ENCODE data around the gene TMEM238.
"Not testable (repeated sequence)": the region's sequence is repeated elsewhere in the genome, so short reads cannot be mapped to it uniquely, and the experiment has no call there.

Gene TMEM238

GRCh38 chr19:55406091-55406825 lies 22.2 kb upstream of the TMEM238 start:
- H3K9me3 ChIP-seq (ENCODE audit: insufficient read depth, low read length): no peaks in the 10 kb centered on the region
- no peaks in the 10 kb centered on the region for H3K9me2 ChIP-seq (replicated peaks; ENCODE audit: insufficient read depth, low read length)
- H4K20me1 ChIP-seq (ENCODE audit: low read depth, low read length): peaks cover 23% of the 10 kb centered on the region
- 0 out of 2 replicates have a peak, but pooled peaks cover 1% of the 10 kb centered on the region for H3K27me3 ChIP-seq (ENCODE audit: low read length)
- no peak for TF ChIP-seq EZH2phosphoT487 (conservative IDR thresholded peaks at IDR 0.05; ENCODE audit: low read length)
- TF ChIP-seq, protein P1, sequence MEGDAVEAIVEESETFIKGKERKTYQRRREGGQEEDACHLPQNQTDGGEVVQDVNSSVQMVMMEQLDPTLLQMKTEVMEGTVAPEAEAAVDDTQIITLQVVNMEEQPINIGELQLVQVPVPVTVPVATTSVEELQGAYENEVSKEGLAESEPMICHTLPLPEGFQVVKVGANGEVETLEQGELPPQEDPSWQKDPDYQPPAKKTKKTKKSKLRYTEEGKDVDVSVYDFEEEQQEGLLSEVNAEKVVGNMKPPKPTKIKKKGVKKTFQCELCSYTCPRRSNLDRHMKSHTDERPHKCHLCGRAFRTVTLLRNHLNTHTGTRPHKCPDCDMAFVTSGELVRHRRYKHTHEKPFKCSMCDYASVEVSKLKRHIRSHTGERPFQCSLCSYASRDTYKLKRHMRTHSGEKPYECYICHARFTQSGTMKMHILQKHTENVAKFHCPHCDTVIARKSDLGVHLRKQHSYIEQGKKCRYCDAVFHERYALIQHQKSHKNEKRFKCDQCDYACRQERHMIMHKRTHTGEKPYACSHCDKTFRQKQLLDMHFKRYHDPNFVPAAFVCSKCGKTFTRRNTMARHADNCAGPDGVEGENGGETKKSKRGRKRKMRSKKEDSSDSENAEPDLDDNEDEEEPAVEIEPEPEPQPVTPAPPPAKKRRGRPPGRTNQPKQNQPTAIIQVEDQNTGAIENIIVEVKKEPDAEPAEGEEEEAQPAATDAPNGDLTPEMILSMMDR (IDR thresholded peaks at IDR 0.05; ENCODE audit: insufficient read depth, low read length, poor library complexity, severe bottlenecking): no peak
- H3K4me2 ChIP-seq (ENCODE audit: low read depth, low read length, poor library complexity, severe bottlenecking): peak overlapping the region; percentile 68
- H3K9ac ChIP-seq (ENCODE audit: low read length): peak overlapping the region; percentile 100
- peak overlapping the region; percentile 97 for H3K27ac ChIP-seq (ENCODE audit: low read depth, low read length)
- peaks cover 34% of the 10 kb centered on the region for H3K36me3 ChIP-seq (ENCODE audit: low read length)
- no peak overlapping the region for H2AFZ ChIP-seq (ENCODE audit: low read depth, low read length, severe bottlenecking)
- H3K4me3 ChIP-seq (ENCODE audit: insufficient read depth, low read length, poor library complexity, severe bottlenecking): peak overlapping the region; percentile 95
- peaks cover 15% of the 10 kb centered on the region for H3F3A ChIP-seq (ENCODE audit: insufficient read depth)
- H3K79me2 ChIP-seq (ENCODE audit: insufficient read depth, low read length): peaks cover 22% of the 10 kb centered on the region

GRCh38 chr19:55405638-55406037 lies 21.5 kb upstream of the TMEM238 start:
- Histone ChIP-seq H3K9ac (ENCODE audit: low read length) (peak overlapping the region; percentile 100), H3K9me3 (ENCODE audit: insufficient read depth, low read length) (no peaks in the 10 kb centered on the region), H2AFZ (ENCODE audit: low read depth, low read length, severe bottlenecking) (no peak overlapping the region), H3K36me3 (ENCODE audit: low read length) (peaks cover 34% of the 10 kb centered on the region), H3K9me2 (replicated peaks; ENCODE audit: insufficient read depth, low read length) (no peaks in the 10 kb centered on the region), H3K79me2 (ENCODE audit: insufficient read depth, low read length) (peaks cover 22% of the 10 kb centered on the region), H4K20me1 (ENCODE audit: low read depth, low read length) (peaks cover 23% of the 10 kb centered on the region), H3K27me3 (ENCODE audit: low read length) (no peaks in the 10 kb centered on the region), H3K4me3 (ENCODE audit: insufficient read depth, low read length, poor library complexity, severe bottlenecking) (peak overlapping the region; percentile 95), H3F3A (ENCODE audit: insufficient read depth) (peaks cover 19% of the 10 kb centered on the region), H3K4me2 (ENCODE audit: low read depth, low read length, poor library complexity, severe bottlenecking) (peak overlapping the region; percentile 68), H3K27ac (ENCODE audit: low read depth, low read length) (peak overlapping the region; percentile 97; the same call in 1 of the 2 replicates)
- TF ChIP-seq, protein P1 (IDR thresholded peaks at IDR 0.05; ENCODE audit: insufficient read depth, low read length, poor library complexity, severe bottlenecking): no peak
- no peak for TF ChIP-seq EZH2phosphoT487 (conservative IDR thresholded peaks at IDR 0.05; ENCODE audit: low read length)

- no peaks in the 10 kb centered on the region for H3K9me3 ChIP-seq (ENCODE audit: insufficient read depth, low read length)
- no peaks in the 10 kb centered on the region for H3K9me2 ChIP-seq (replicated peaks; ENCODE audit: insufficient read depth, low read length)
- H2AFZ ChIP-seq (ENCODE audit: low read depth, low read length, severe bottlenecking): no peak overlapping the region
- no peak overlapping the region for H3K27ac ChIP-seq (ENCODE audit: low read depth, low read length)
- H3K9ac ChIP-seq (ENCODE audit: low read length): no peak overlapping the region
- H3K27me3 ChIP-seq (ENCODE audit: low read length): no peaks in the 10 kb centered on the region
- H3K4me3 ChIP-seq (ENCODE audit: insufficient read depth, low read length, poor library complexity, severe bottlenecking): no peak overlapping the region
- no peak overlapping the region for H3K4me2 ChIP-seq (ENCODE audit: low read depth, low read length, poor library complexity, severe bottlenecking)
- H3K36me3 ChIP-seq (ENCODE audit: low read length): peaks cover 34% of the 10 kb centered on the region
- TF ChIP-seq, protein P1 (IDR thresholded peaks at IDR 0.05; ENCODE audit: insufficient read depth, low read length, poor library complexity, severe bottlenecking): no peak
- TF ChIP-seq EZH2phosphoT487 (conservative IDR thresholded peaks at IDR 0.05; ENCODE audit: low read length): no peak
- peaks cover 35% of the 10 kb centered on the region for H3F3A ChIP-seq (ENCODE audit: insufficient read depth)
- H4K20me1 ChIP-seq (ENCODE audit: low read depth, low read length): peaks cover 23% of the 10 kb centered on the region
- H3K79me2 ChIP-seq (ENCODE audit: insufficient read depth, low read length): peaks cover 22% of the 10 kb centered on the region
Observed at GRCh38 chr19:55402509-55402908, 18.4 kb upstream of the TMEM238 start.

DNA sequence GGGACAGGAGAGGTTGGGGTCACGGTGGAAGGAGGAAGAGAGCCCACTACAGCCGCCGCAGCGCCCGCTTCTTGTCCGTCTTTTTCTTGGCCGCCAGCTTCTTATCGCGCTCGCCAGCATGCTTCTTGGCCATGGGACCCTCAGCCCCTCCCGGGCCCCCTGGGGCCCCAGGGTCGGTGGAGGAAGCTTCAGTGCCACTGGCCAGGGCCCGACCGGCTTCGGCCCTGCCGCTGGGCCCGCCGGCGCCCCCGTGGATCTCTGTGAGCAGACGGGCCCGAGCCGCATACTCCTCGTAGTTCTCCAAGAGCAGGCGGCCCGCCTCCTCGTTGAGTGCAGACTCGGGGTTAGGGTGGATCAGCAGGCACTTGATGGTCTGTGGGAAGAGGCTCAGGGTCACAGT lies 17.3 kb upstream of the TMEM238 start:
- H3K27ac ChIP-seq (ENCODE audit: low read depth, low read length); H2AFZ ChIP-seq (ENCODE audit: low read depth, low read length, severe bottlenecking); H3K9me3 ChIP-seq (ENCODE audit: insufficient read depth, low read length); H3K4me3 ChIP-seq (ENCODE audit: insufficient read depth, low read length, poor library complexity, severe bottlenecking); H3K9ac ChIP-seq (ENCODE audit: low read length); H3K27me3 ChIP-seq (ENCODE audit: low read length); H3K4me2 ChIP-seq (ENCODE audit: low read depth, low read length, poor library complexity, severe bottlenecking); H3K9me2 ChIP-seq (replicated peaks; ENCODE audit: insufficient read depth, low read length): not testable (repeated sequence)
- Histone ChIP-seq H3K36me3 (ENCODE audit: low read length) (peaks cover 29% of the 10 kb centered on the region), H4K20me1 (ENCODE audit: low read depth, low read length) (peaks cover 21% of the 10 kb centered on the region), H3K79me2 (ENCODE audit: insufficient read depth, low read length) (peaks cover 12% of the 10 kb centered on the region), H3F3A (ENCODE audit: insufficient read depth) (peaks cover 35% of the 10 kb centered on the region)

Data from SU-DHL-6 (cell line).